IPS-NIHi7 (cell line): ENCODE data around the gene ITPR3.

Source experiments
- DNase-seq: peaks from one replicate; pipeline ENCODE4 v3.0.0; 2012; ENCODE audit warnings: mixed read lengths; ENCODE audit errors: extremely low spot score

Gene ITPR3

GRCh38 chr6:33686981-33687975 is 66.2 kb downstream of the ITPR3 start:
- DNase-seq, result no peak

- DNase-seq, result no peak
Measured at GRCh38 chr6:33688006-33688405, 66.9 kb downstream of the ITPR3 start.

DNA sequence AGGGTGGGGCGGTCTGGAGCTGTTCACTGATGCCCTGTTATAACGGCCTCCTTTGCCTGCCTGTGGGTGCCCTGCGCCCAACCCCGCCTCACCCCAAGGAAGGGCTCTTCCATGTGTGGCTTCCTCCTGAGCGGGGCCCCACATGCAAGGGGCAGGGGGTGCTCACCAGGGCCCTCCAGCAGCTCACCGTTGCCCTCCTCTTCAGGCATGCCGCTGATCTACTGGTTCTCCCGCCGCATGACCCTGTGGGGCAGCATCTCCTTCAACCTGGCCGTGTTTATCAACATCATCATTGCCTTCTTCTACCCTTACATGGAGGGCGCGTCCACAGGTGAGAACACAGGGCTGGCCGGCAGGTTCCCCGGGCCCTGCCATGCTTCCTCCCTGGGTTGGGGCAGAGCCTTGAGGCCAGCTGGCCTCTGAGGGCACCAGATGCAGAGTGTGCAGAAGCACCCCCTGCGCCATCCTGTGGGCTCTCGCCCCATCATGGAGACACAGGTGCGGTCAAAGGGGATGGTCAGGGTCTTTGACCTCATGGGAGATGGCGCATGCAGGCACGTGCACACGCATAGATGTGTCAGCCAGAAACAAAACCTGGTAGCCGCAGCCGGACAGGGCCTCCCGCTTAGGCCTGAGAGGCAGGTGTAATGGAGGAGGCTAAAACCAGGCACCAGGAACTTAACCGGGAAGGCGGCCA is 67.5 kb downstream of the ITPR3 start:
- no peak for DNase-seq

- no peak for DNase-seq
Measured at GRCh38 chr6:33689148-33689494, 68.0 kb downstream of the ITPR3 start.

DNA sequence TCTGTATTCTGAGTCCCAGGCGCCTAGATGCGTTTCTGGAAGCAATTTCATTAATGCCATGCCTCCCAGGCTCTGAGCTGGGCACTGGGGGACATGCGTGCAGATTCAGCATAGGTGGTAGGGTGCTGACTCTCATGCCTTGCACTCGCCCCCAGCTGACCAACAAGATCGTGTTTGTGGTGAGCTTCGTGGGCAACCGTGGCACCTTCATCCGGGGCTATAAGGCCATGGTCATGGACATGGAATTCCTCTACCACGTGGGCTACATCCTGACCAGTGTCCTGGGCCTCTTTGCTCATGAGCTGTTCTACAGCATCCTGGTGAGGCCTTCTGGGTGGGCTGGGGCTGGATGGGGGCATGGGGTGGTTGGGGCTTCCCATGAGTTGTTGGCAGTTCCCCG is 68.8 kb downstream of the ITPR3 start:
- DNase-seq, result no peak

DNA sequence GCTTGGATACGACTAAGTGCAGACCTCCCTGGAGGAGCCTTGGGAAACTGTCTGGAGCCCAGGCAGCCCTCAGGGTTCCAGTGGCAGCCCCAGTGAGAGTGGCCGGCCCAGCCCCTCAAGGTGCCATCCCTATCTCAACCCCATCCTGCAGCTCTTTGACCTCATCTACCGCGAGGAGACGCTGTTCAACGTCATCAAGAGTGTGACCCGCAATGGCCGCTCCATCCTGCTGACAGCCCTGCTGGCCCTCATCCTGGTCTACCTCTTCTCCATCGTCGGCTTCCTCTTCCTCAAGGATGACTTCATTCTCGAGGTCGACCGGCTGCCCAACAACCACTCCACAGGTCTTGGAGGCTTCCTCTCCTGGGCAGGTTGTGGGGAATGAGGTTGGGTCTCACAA is 69.6 kb downstream of the ITPR3 start:
- no peak for DNase-seq

- no peak for DNase-seq
Measured at GRCh38 chr6:33691456-33692077, 70.4 kb downstream of the ITPR3 start.

GRCh38 chr6:33692078-33692759 is 71.1 kb downstream of the ITPR3 start:
- DNase-seq, result peak; percentile 79

GRCh38 chr6:33692760-33693158 is 71.6 kb downstream of the ITPR3 start:
- DNase-seq, result no peak

GRCh38 chr6:33693186-33694105 is 72.3 kb downstream of the ITPR3 start:
- DNase-seq, result no peak

GRCh38 chr6:33694401-33694931 is 73.3 kb downstream of the ITPR3 start:
- peak; percentile 24 for DNase-seq

GRCh38 chr6:33694977-33695376 is 73.9 kb downstream of the ITPR3 start:
- no peak for DNase-seq

- DNase-seq, result no peak
Measured at GRCh38 chr6:33695451-33695887, 74.3 kb downstream of the ITPR3 start.

DNA sequence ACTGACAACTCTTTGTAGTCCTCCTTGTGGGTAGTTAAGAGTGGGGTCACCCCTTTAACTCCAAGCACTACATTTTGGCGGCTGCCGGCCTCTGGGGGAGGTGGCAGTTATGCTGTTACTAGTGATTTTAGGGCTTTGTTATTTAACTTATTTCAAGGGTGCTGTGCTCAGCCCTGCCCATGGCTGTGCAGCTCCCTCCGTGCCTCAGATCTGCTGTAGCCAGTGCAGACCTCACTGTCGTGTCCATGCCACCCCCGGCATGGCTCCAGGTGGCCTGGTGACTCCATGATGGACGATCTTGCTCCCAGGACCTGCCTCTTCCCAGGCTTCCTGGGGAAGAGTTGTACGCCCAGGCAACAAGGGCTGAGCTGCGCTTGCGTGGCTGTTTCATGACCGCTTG is 75.0 kb downstream of the ITPR3 start:
- no peak for DNase-seq

- DNase-seq, result peak; percentile 34
Measured at GRCh38 chr6:33696548-33697518, 75.7 kb downstream of the ITPR3 start.

GRCh38 chr6:33697845-33698244 is 76.7 kb downstream of the ITPR3 start:
- DNase-seq, result no peak

DNA sequence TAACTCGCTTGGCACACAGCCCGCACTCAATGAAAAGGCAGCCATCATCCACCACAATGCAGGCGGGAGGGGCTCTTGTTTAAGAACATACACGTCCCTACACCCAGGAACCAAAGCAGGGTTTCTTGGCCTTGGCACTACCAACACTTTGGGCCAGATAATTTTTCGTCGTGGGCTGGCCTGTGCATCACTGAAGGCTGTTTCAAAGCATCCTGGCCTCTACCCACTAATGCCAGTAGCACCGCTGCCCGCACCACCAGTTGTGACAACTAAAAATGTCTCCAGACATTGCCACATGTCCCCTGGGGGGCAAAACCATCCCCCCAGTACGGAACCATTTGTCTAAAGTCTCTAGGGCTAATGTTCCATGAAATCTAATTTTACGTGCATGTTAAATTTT is 77.4 kb downstream of the ITPR3 start:
- no peak for DNase-seq

- no peak for DNase-seq
Measured at GRCh38 chr6:33699131-33699530, 78.0 kb downstream of the ITPR3 start.

- no peak for DNase-seq
Measured at GRCh38 chr6:33699739-33700138, 78.6 kb downstream of the ITPR3 start.
